ES-I3 (cell line): ENCODE measurements around the gene TMPRSS11E.

Experiments used
- H3K36me3 ChIP-seq: 2 replicates; pipeline ENCODE4 v1.6.1; 2013; ENCODE audit warnings: mild to moderate bottlenecking, low read length, control low read depth, moderate library complexity; ENCODE audit not compliant: insufficient read depth
- H3K4me1 ChIP-seq: 2 replicates; pipeline ENCODE4 v1.6.1; 2013; ENCODE audit warnings: mild to moderate bottlenecking, control low read depth, low read length; ENCODE audit not compliant: insufficient read depth
- H3K9ac ChIP-seq: 2 replicates; pipeline ENCODE4 v1.6.1; 2013; ENCODE audit warnings: low read depth, mild to moderate bottlenecking, low read length, moderate library complexity
- H3K9me3 ChIP-seq: 2 replicates; pipeline ENCODE4 v1.6.1; 2013; ENCODE audit warnings: mild to moderate bottlenecking, low read length, moderate library complexity; ENCODE audit not compliant: control insufficient read depth, insufficient read depth

TMPRSS11E gene

DNA sequence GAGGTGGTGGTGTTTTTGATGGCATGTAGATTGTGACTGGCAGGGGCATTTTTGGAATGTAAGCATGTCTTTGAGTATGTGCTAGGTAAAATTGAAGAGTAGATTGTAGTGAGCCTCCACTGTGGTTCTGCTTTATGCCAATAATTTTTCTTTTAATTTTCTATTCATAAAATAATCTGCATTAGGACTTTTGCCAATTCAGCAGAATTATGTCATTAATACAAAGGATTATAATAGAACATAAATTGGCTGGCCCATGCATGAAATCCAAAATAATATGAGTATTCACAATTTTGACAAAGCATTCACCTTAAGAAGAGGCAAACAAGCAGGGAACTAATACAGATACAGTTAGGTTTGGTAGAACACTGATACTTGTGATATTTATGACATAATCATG, 14.9 kb upstream of the TMPRSS11E start:
- Histone ChIP-seq H3K9me3 (no peaks in the 10 kb centered on the region), H3K9ac (no peak overlapping the region), H3K36me3 (no peaks in the 10 kb centered on the region; the same call in 1 of the 2 replicates), H3K4me1 (peaks cover 3% of the 10 kb centered on the region; the same call in 1 of the 2 replicates)

GRCh38 chr4:68433582-68433981, 13.7 kb upstream of the TMPRSS11E start:
- Histone ChIP-seq H3K4me1 (peaks cover 3% of the 10 kb centered on the region; the same call in 1 of the 2 replicates), H3K9ac (no peak overlapping the region), H3K9me3 (no peaks in the 10 kb centered on the region), H3K36me3 (no peaks in the 10 kb centered on the region; the same call in 1 of the 2 replicates)

- H3K4me1 ChIP-seq, result peaks cover 3% of the 10 kb centered on the region; the same call in 1 of the 2 replicates
- no peaks in the 10 kb centered on the region for H3K9me3 ChIP-seq
- H3K36me3 ChIP-seq, result no peaks in the 10 kb centered on the region; the same call in 1 of the 2 replicates
- H3K9ac ChIP-seq, result no peak overlapping the region
Observed at GRCh38 chr4:68434277-68434676, 13.0 kb upstream of the TMPRSS11E start.

DNA sequence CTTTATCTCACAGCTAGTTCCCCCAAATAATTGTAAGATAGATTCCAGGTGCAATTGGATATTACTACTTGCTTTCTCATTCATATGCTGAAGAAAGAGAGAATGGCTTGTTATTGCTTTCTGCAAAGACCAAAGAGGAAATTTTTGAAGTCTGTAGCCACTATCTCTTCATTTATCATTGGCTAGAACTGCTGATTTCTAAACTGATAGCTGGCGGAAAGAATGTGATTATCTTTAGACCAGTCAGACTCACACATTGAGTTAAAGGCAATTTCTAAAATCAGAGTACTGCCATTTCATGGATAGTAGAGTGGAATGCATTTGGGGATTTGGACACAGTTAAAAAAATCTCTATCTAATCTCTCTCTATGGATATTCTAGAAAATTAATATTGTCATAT, 12.4 kb upstream of the TMPRSS11E start:
- H3K9ac ChIP-seq, result no peak overlapping the region
- H3K36me3 ChIP-seq, result no peaks in the 10 kb centered on the region; the same call in 1 of the 2 replicates
- H3K4me1 ChIP-seq, result peaks cover 3% of the 10 kb centered on the region; the same call in 1 of the 2 replicates
- H3K9me3 ChIP-seq, result no peaks in the 10 kb centered on the region

DNA sequence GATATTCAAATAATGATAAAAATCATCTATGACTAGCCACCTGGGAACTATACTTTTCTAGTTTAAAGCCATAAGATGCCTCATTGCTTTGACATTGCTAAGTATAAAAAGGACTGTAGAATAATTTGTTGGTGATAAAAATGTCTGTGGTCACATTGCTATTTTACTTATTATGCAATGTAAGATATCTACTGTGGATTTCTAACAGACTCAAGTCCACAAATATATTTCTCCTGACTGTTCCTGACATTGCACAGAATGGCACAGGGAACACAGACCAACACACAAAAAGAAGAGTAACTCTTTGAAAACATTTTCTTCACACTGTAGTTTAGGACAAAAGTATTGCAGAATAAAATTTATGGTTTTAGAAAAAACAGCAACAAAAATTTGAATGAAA, 2.2 kb upstream of the TMPRSS11E start:
- Histone ChIP-seq H3K4me1 (peaks cover 24% of the 10 kb centered on the region), H3K9ac (no peak overlapping the region), H3K36me3 (no peaks in the 10 kb centered on the region), H3K9me3 (no peaks in the 10 kb centered on the region)

DNA sequence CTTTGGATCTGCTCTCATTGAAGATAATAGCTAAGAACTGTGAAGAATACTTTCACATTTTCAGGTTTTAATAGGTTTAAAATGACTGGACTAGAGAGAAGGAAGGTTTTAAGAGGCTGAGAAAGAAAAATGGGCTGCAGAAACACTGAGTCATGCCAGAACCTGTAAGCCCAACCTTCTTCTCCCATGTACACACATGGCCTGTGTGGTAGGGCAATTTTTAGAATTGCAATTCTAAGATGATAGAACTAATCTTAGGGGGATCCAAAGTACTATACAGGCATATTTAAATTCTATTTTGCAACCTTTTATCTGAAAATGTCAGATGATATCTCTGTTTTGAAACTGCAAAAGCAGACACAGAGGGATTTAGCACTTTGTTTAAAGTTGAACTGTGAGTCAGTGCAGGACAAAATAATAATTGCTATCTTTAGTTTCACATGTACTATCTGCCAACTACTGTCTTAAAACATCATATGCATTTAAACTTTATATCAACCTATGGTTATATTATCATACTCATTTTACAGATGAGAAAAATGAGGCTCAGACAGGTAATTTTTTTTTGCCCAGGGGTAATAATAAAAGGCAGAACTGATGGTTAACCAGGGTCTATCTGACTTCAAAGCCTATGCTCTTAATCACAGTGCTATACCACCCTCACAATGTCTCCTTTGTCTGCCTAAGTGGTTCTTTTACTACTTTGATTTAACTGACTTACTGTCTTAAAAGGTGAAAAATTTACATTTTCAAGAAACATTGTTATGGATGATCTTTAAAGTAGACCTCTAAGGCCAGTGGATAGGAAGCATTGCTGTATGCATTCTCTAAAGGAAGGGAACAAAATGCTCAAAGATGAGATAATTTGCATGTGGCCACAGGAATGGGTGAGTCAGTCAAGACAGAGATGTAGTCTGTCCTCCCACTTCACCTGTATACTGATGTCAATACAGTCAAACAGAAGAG, 4.3 kb downstream of the TMPRSS11E start:
- Histone ChIP-seq H3K36me3 (no peaks in the 10 kb centered on the region), H3K9ac (no peak overlapping the region), H3K9me3 (no peaks in the 10 kb centered on the region), H3K4me1 (peaks cover 52% of the 10 kb centered on the region)

GRCh38 chr4:68460085-68460484, 12.8 kb downstream of the TMPRSS11E start:
- Histone ChIP-seq H3K36me3 (no peaks in the 10 kb centered on the region), H3K9ac (no peak overlapping the region), H3K4me1 (peaks cover 6% of the 10 kb centered on the region), H3K9me3 (no peaks in the 10 kb centered on the region)

- no peaks in the 10 kb centered on the region for H3K36me3 ChIP-seq
- H3K9ac ChIP-seq, result no peak overlapping the region
- peaks cover 6% of the 10 kb centered on the region for H3K4me1 ChIP-seq
- H3K9me3 ChIP-seq, result no peaks in the 10 kb centered on the region
Observed at GRCh38 chr4:68461790-68462189, 14.5 kb downstream of the TMPRSS11E start.

DNA sequence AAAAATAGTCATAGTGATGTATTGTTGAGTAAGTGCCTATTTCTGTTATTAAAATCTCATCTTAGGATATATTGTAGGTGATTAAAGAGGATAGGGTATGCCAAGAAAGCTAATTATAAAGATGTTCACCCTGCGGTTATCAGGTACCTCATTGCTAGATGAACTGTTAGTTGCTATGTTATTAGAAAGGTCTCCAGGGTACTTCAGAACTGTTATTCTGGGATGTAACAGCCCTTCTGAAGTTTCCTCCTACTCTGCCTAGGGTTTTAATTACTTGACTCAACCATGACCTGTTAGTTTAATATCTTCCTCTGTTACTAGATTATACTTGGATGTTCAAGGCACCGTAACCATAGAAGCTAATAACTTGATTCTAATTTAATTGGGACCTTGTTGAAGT, 15.4 kb downstream of the TMPRSS11E start:
- no peak overlapping the region for H3K9ac ChIP-seq
- H3K36me3 ChIP-seq, result no peaks in the 10 kb centered on the region
- H3K9me3 ChIP-seq, result no peaks in the 10 kb centered on the region
- H3K4me1 ChIP-seq, result peaks cover 6% of the 10 kb centered on the region

DNA sequence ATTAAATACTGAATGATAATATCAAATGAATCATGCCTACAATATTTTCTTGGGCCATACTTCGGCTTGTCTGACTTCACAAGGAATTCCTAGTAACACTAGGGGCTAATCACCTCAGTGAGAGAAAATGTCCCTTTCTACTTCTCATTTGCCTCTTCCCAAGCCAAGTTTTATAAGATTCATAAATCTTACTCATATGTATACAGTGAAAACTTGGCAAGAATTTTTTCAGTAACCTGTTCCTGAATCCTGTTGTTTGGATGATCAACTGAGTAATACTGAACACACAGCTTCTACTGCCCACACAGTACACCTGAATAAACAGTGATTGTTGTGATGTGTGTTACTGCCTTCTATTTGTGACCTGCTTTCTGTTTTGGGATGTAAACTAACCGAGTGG, 16.5 kb downstream of the TMPRSS11E start:
- H3K9me3 ChIP-seq, result 0 out of 2 replicates have a peak, but pooled peaks cover under 1% of the 10 kb centered on the region
- H3K9ac ChIP-seq, result no peak overlapping the region
- peaks cover 6% of the 10 kb centered on the region for H3K4me1 ChIP-seq
- no peaks in the 10 kb centered on the region; the same call in 1 of the 2 replicates for H3K36me3 ChIP-seq

- Histone ChIP-seq H3K36me3 (no peaks in the 10 kb centered on the region; the same call in 1 of the 2 replicates), H3K9ac (no peak overlapping the region), H3K4me1 (peaks cover 3% of the 10 kb centered on the region), H3K9me3 (peaks cover 3% of the 10 kb centered on the region; the same call in 1 of the 2 replicates)
Observed at GRCh38 chr4:68465058-68465457, 17.8 kb downstream of the TMPRSS11E start.

- Histone ChIP-seq H3K9me3 (peaks cover 3% of the 10 kb centered on the region; the same call in 1 of the 2 replicates), H3K36me3 (no peaks in the 10 kb centered on the region; the same call in 1 of the 2 replicates), H3K9ac (no peak overlapping the region), H3K4me1 (no peaks in the 10 kb centered on the region)
Observed at GRCh38 chr4:68466185-68466584, 18.9 kb downstream of the TMPRSS11E start.

- no peak overlapping the region for H3K9ac ChIP-seq
- H3K36me3 ChIP-seq, result no peaks in the 10 kb centered on the region; the same call in 1 of the 2 replicates
- H3K9me3 ChIP-seq, result peaks cover 3% of the 10 kb centered on the region; the same call in 1 of the 2 replicates
- H3K4me1 ChIP-seq, result no peaks in the 10 kb centered on the region
Observed at GRCh38 chr4:68466751-68467150, 19.5 kb downstream of the TMPRSS11E start.

DNA sequence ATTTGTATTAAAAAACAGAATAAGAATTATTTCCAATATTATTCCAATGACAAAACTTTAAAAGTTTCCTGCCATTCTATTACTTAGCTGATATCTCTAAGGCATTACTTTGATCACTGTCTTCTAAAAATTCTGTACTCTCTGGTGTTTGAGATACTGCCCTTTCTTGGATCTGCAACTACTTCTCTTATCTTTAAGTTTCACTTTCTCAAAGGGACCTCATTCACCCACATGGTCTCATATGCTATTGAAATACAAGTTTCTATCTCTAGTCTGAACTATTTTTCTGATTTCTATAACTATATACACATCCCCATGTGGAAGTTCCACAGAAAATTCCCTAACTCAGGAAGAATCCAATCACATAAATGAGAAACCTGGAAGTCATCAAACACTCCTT, 22.2 kb downstream of the TMPRSS11E start:
- Histone ChIP-seq H3K4me1 (no peaks in the 10 kb centered on the region), H3K9ac (no peak overlapping the region), H3K9me3 (peaks cover 3% of the 10 kb centered on the region; the same call in 1 of the 2 replicates), H3K36me3 (no peaks in the 10 kb centered on the region; the same call in 1 of the 2 replicates)

DNA sequence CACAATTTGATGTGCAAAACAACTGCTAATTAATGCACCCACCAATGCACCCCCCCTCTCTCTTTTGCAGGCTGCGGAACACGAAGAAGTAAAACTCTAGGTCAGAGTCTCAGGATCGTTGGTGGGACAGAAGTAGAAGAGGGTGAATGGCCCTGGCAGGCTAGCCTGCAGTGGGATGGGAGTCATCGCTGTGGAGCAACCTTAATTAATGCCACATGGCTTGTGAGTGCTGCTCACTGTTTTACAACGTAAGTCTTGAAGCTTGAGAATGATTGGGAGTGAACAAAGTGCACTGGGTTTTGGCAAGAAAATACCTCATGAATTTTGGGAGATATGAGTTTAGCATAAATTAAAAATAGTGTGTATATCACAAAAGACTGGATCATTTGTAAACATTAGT, 28.9 kb downstream of the TMPRSS11E start:
- H3K36me3 ChIP-seq, result no peaks in the 10 kb centered on the region
- no peak overlapping the region for H3K9ac ChIP-seq
- H3K4me1 ChIP-seq, result no peaks in the 10 kb centered on the region
- no peaks in the 10 kb centered on the region for H3K9me3 ChIP-seq
